Endothelial cell of umbilical vein (primary cell): ENCODE results near the gene KCNG2. TPM values are rescaled to one million over a fixed set of nuclear protein-coding genes. Genes with fewer than 3 reads are reported as not detected.

Source experiments
- BruUV-seq: library from RNA; stranded (reverse); fragments of 400-500 nt; replicated peaks from 2 replicates; lab custom pipeline; 2021; lab: Mats Ljungman, UMichigan
- CTCF ChIA-PET: fragments of 300-600, 350-600 bp; sonication (Branson Sonifier 250); formaldehyde crosslinking; loops from one replicate; lab custom pipeline; 2021; ENCODE audit warnings: antibody characterized with exemption, inconsistent platforms; lab: Charles Lee
- POLR2A ChIA-PET: fragments of 300-600, 350-600 bp; sonication (Branson Sonifier 250); formaldehyde crosslinking; loops from one replicate; lab custom pipeline; 2021; ENCODE audit warnings: antibody characterized with exemption, inconsistent platforms; lab: Charles Lee
- DNase-seq: peaks from one replicate; pipeline ENCODE4 v3.0.0-alpha.2; 2011; ENCODE audit warnings: low read depth, low spot score
- FAIRE-seq: peaks from 2 replicates; lab custom pipeline; 2011; peaks lifted over from hg19 to GRCh38; lab: Jason Lieb, UNC
- H2AFZ ChIP-seq: 2 replicates; pipeline ENCODE4 v1.6.0; 2012; ENCODE audit warnings: low read depth, low read length, control low read depth, inconsistent platforms
- H3K27ac ChIP-seq: 2 replicates; pipeline ENCODE4 v1.5.1; 2011; ENCODE audit warnings: low read depth, mild to moderate bottlenecking, control low read depth, low read length, moderate library complexity; ENCODE audit not compliant: insufficient read depth
- H3K27me3 ChIP-seq, 2 experiments: 2 replicates each; pipeline versions ENCODE4 v1.6.0 to v1.6.1; 2011; ENCODE audit warnings: low read length in 2 of 2, mixed read lengths in 1 of 2; ENCODE audit not compliant: control insufficient read depth in 2 of 2, insufficient read depth in 2 of 2
- H3K36me3 ChIP-seq, 2 experiments: 2 replicates in 1 of 2; 3 replicates in 1 of 2; pipeline ENCODE4 v1.5.1; 2011; ENCODE audit warnings: low read length in 2 of 2, mild to moderate bottlenecking in 1 of 2, moderate library complexity in 1 of 2; ENCODE audit not compliant: control insufficient read depth in 2 of 2, insufficient read depth in 2 of 2; ENCODE audit errors: extremely low read depth in 1 of 2
- H3K4me1 ChIP-seq: 3 replicates; pipeline ENCODE4 v1.5.1; 2011; ENCODE audit warnings: mild to moderate bottlenecking, low read length; ENCODE audit not compliant: control insufficient read depth, insufficient read depth; ENCODE audit errors: extremely low read depth
- H3K4me2 ChIP-seq: 2 replicates; pipeline ENCODE4 v1.6.1; 2011; ENCODE audit warnings: low read length, control low read depth, mixed read lengths; ENCODE audit not compliant: insufficient read depth
- H3K4me3 ChIP-seq, 3 experiments: fragments of 200-600 bp in 1 of 3; sonication (generic), shearing (Covaris generic) in 1 of 3; replicated peaks in 1 of 3; 2 replicates each; pipeline ENCODE4 v1.5.1; 2011 to 2016; ENCODE audit warnings: control low read depth in 3 of 3, low read length in 3 of 3, mild to moderate bottlenecking in 2 of 3, inconsistent platforms in 1 of 3, low read depth in 1 of 3, moderate library complexity in 1 of 3; ENCODE audit not compliant: insufficient read depth in 1 of 3
- H3K79me2 ChIP-seq: 2 replicates; pipeline ENCODE4 v1.6.0; 2012; ENCODE audit warnings: low read length, inconsistent platforms; ENCODE audit not compliant: control insufficient read depth, insufficient read depth
- H3K9ac ChIP-seq: replicated peaks from 2 replicates; pipeline ENCODE3; 2011; ENCODE audit warnings: low read length, control low read depth; ENCODE audit not compliant: insufficient read depth; ENCODE audit errors: extremely low read depth
- H3K9me1 ChIP-seq: replicated peaks from 3 replicates; pipeline ENCODE4 v1.6.0; 2011; ENCODE audit warnings: mild to moderate bottlenecking, low read length; ENCODE audit not compliant: control insufficient read depth, insufficient read depth; ENCODE audit errors: extremely low read depth
- H3K9me3 ChIP-seq: replicated peaks from 2 replicates; pipeline ENCODE4 v1.5.1; 2012; ENCODE audit warnings: low read length, inconsistent platforms; ENCODE audit not compliant: control insufficient read depth, insufficient read depth
- H4K20me1 ChIP-seq: replicated peaks from 2 replicates; pipeline ENCODE3; 2011; ENCODE audit warnings: mild to moderate bottlenecking, low read length; ENCODE audit not compliant: control insufficient read depth, insufficient read depth; ENCODE audit errors: extremely low read depth
- CTCF ChIP-seq, 2 donors: IDR thresholded peaks; 1 replicate in 1 of 2; 2 replicates in 1 of 2; pipeline ENCODE4 v1.5.1; 2011; ENCODE audit warnings: low read length in 2 of 2, mild to moderate bottlenecking in 2 of 2, moderate library complexity in 2 of 2, control low read depth in 1 of 2, inconsistent platforms in 1 of 2, low read depth in 1 of 2; ENCODE audit not compliant: insufficient read depth in 1 of 2; ENCODE audit errors: extremely low read depth in 1 of 2
- EZH2 ChIP-seq: IDR thresholded peaks from 2 replicates; pipeline ENCODE4 v1.6.1; 2012; ENCODE audit warnings: borderline replicate concordance, low read depth, mild to moderate bottlenecking, moderate library complexity, low read length, inconsistent platforms; ENCODE audit not compliant: severe bottlenecking
- FOS ChIP-seq: IDR thresholded peaks from 2 replicates; pipeline ENCODE4 v1.6.1; 2011; ENCODE audit warnings: mild to moderate bottlenecking, low read length, moderate library complexity, borderline replicate concordance; ENCODE audit not compliant: insufficient read depth
- GATA2 ChIP-seq: IDR thresholded peaks from 2 replicates; pipeline ENCODE4 v1.7.0; 2011; ENCODE audit warnings: low read depth, mild to moderate bottlenecking, moderate library complexity, mixed read lengths, low read length; ENCODE audit not compliant: insufficient read length, insufficient read depth
- JUN ChIP-seq: IDR thresholded peaks from 2 replicates; pipeline ENCODE4 v1.6.1; 2011; ENCODE audit warnings: borderline replicate concordance, low read depth; ENCODE audit not compliant: insufficient read length, insufficient read depth
- MYC ChIP-seq: IDR thresholded peaks from one replicate; pipeline ENCODE4 v1.6.1; 2011; ENCODE audit warnings: mild to moderate bottlenecking, low read depth, low read length
- POLR2A ChIP-seq: IDR thresholded peaks from 2 replicates; pipeline ENCODE4 v1.6.1; 2012; ENCODE audit warnings: low read depth, mild to moderate bottlenecking, control low read depth, low read length
- POLR2AphosphoS5 ChIP-seq: IDR thresholded peaks from 2 replicates; pipeline ENCODE4 v1.6.1; 2012; ENCODE audit warnings: low read depth, mild to moderate bottlenecking, control low read depth, low read length, moderate library complexity; ENCODE audit not compliant: insufficient read depth
- dilution Hi-C: fragments of 300-500 bp; cut with MboI; formaldehyde crosslinking; loops from one replicate; pipeline ENCODE4 v1.15.0; 2019; ENCODE audit warnings: low sequenced_read_pairs; ENCODE audit not compliant: extremely low pct_ligation_motif_present
- intact Hi-C: fragments of 100-400 bp; cut with micrococcal nuclease; formaldehyde crosslinking; loops from one replicate; pipeline ENCODE4 v1.10.0; 2022
- polyA plus RNA-seq, 4 experiments: library from polyadenylated mRNA; depleted of rRNA in 3 of 4; stranded (reverse) in 3 of 4; unstranded in 1 of 4; fragments of >200 nt; gene quantifications; 2 replicates each; pipeline versions ENCODE4 v1.2.1 to v1.2.3, GENCODE V29; 2011 to 2012; ENCODE audit warnings: missing spikeins in 1 of 4
- total RNA-seq: library from RNA; stranded (reverse); gene quantifications from 2 replicates; pipeline ENCODE4 v1.2.3, GENCODE V29; 2021
- TF ChIP-seq, protein P1 (sequence below): IDR thresholded peaks from 2 replicates; pipeline ENCODE4 v1.6.1; 2011; ENCODE audit not compliant: insufficient read depth, insufficient read length

The KCNG2 gene
- total and polyA plus RNA-seq, 2 donors (not counting 3 experiments of a cell fraction or from before 2014, with no cell fraction given), result not detected

DNA sequence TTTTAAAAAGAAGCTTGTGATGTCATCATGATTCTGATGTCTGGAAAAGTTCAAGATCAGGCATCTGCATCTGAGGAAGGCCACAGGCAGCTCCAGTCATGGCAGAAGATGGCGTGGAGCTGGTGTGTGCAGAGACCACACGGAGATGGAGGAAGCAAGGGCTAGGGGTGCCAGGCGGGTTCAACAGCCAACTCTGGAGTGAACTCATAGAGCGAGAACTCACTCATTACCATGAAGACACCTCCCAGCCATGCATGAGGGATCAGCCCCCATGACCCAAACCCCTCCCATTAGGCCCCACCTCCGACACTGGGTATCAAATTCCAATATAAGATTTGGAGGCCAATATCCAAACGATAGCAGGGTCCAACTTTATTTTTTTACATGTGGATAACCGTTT lies 61.6 kb downstream of the KCNG2 start:
- no TSS peak for BruUV-seq
- H3K27ac ChIP-seq, result no peak overlapping the region
- no peaks in the 10 kb centered on the region for H3K4me1 ChIP-seq
- H3K9me1 ChIP-seq, result no peaks in the 10 kb centered on the region
- dilution Hi-C loops, result no loop called here
- no peak overlapping the region for H3K4me2 ChIP-seq
- no peaks in the 10 kb centered on the region for H3K79me2 ChIP-seq
- no peaks in the 10 kb centered on the region for H3K27me3 ChIP-seq
- POLR2A ChIA-PET, result no interaction called here
- CTCF ChIA-PET, result no interaction called here
- H3K4me3 ChIP-seq, result no peak overlapping the region
- no peak for TF ChIP-seq POLR2A
- TF ChIP-seq POLR2AphosphoS5, result no peak
- no peak for TF ChIP-seq EZH2
- TF ChIP-seq CTCF (IDR thresholded peaks at IDR 0.05; ENCODE audit: extremely low read depth in 1 of 2, insufficient read depth in 1 of 2, low read depth in 1 of 2, low read length in 2 of 2), result no peak
- TF ChIP-seq FOS, result no peak
- TF ChIP-seq, protein P1, sequence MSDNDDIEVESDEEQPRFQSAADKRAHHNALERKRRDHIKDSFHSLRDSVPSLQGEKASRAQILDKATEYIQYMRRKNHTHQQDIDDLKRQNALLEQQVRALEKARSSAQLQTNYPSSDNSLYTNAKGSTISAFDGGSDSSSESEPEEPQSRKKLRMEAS, result no peak
- TF ChIP-seq GATA2, result no peak
- TF ChIP-seq JUN, result no peak
- TF ChIP-seq MYC, result no peak
- intact Hi-C loops, result no loop called here
- no peak overlapping the region for H2AFZ ChIP-seq
- FAIRE-seq (no peak), DNase-seq (no peak)
- H4K20me1 ChIP-seq, result no peaks in the 10 kb centered on the region
- no peak overlapping the region for H3K9ac ChIP-seq
- no peaks in the 10 kb centered on the region for H3K36me3 ChIP-seq
- no peaks in the 10 kb centered on the region for H3K9me3 ChIP-seq
